Hepatocyte (in vitro differentiated cells): Measurements from ENCODE around the gene KIF1B. TPM values are rescaled to one million over a fixed set of nuclear protein-coding genes. Genes with fewer than 3 reads are reported as not detected.
"Not testable (repeated sequence)": the region's sequence is repeated elsewhere in the genome, so short reads cannot be mapped to it uniquely, and the experiment has no call there.

Experiments
- DNase-seq: peaks from one replicate; pipeline ENCODE4 v3.0.0-alpha.2; 2016; ENCODE audit warnings: low spot score
- H2AFZ ChIP-seq: fragments of 200-600 bp; sonication (generic); 2 replicates; pipeline ENCODE4 v1.6.0; 2016; ENCODE audit warnings: antibody characterized with exemption, mild to moderate bottlenecking
- H3K27ac ChIP-seq: fragments of 200-600 bp; sonication (generic); 2 replicates; pipeline ENCODE4 v1.5.1; 2016; ENCODE audit warnings: mild to moderate bottlenecking
- H3K27me3 ChIP-seq: fragments of 200-600 bp; sonication (generic); 2 replicates; pipeline ENCODE4 v1.6.1; 2016
- H3K36me3 ChIP-seq: fragments of 200-600 bp; sonication (generic); replicated peaks from 2 replicates; pipeline ENCODE4 v1.5.1; 2016; ENCODE audit warnings: low read depth; ENCODE audit not compliant: insufficient read depth
- H3K4me1 ChIP-seq: fragments of 200-600 bp; sonication (generic); 2 replicates; pipeline ENCODE4 v1.5.1; 2016; ENCODE audit warnings: mild to moderate bottlenecking, moderate library complexity; ENCODE audit not compliant: insufficient read depth
- H3K4me2 ChIP-seq: fragments of 200-600 bp; sonication (generic); 2 replicates; pipeline ENCODE4 v1.6.0; 2016
- H3K4me3 ChIP-seq: fragments of 200-600 bp; sonication (generic); 2 replicates; pipeline ENCODE4 v1.5.1; 2016; ENCODE audit warnings: mild to moderate bottlenecking
- H3K79me2 ChIP-seq: fragments of 200-600 bp; sonication (generic); 2 replicates; pipeline ENCODE4 v1.6.0; 2017; ENCODE audit warnings: mild to moderate bottlenecking
- H3K9me2 ChIP-seq: fragments of 200-600 bp; sonication (generic); replicated peaks from 2 replicates; pipeline ENCODE4 v1.6.0; 2017; ENCODE audit warnings: mild to moderate bottlenecking; ENCODE audit not compliant: insufficient read depth
- H3K9me3 ChIP-seq: fragments of 200-600 bp; sonication (generic); 2 replicates; pipeline ENCODE4 v1.5.1; 2016; ENCODE audit warnings: low read depth, mild to moderate bottlenecking
- H4K20me1 ChIP-seq: fragments of 200-600 bp; sonication (generic); 2 replicates; pipeline ENCODE4 v1.6.0; 2016; ENCODE audit warnings: mild to moderate bottlenecking; ENCODE audit not compliant: insufficient read depth, poor library complexity, severe bottlenecking
- EZH2 ChIP-seq: fragments of 200-600 bp; sonication (generic); IDR thresholded peaks from 2 replicates; pipeline ENCODE4 v1.6.1; 2016; ENCODE audit warnings: antibody characterized with exemption, mild to moderate bottlenecking, borderline replicate concordance
- EZH2phosphoT487 ChIP-seq: fragments of 200-600 bp; sonication (generic); IDR thresholded peaks from one replicate; pipeline ENCODE4 v1.6.1; 2018; ENCODE audit warnings: antibody characterized with exemption, mild to moderate bottlenecking, low read depth, moderate library complexity; ENCODE audit not compliant: unreplicated experiment, severe bottlenecking
- WGBS: methylation state at CpG from one replicate; pipeline ENCODE4 v1.1.6; 2016; ENCODE audit warnings: low lambda C conversion rate; ENCODE audit errors: missing lambda C conversion rate; 5-methylcytosine and 5-hydroxymethylcytosine counted together
- polyA plus RNA-seq: library from polyadenylated mRNA; unstranded; fragments of >200 nt; fragmentation: Nextera tagmentation; extraction: Ambion mirVana; gene quantifications from 2 replicates; pipeline ENCODE4 v1.2.1, GENCODE V29; 2016
- total RNA-seq: library from RNA; depleted of rRNA; stranded (reverse); fragments of >200 nt; gene quantifications from 2 replicates; pipeline ENCODE4 v1.2.3, GENCODE V29; 2014
- TF ChIP-seq, protein P1 (sequence below): fragments of 200-600 bp; sonication (generic); IDR thresholded peaks from 2 replicates; pipeline ENCODE4 v1.5.1; 2016; ENCODE audit warnings: antibody characterized with exemption, mild to moderate bottlenecking; ENCODE audit not compliant: poor library complexity

KIF1B gene
- total and polyA plus RNA-seq, 2 experiments from 2014 or later: 14.6 to 37.0 TPM

DNA sequence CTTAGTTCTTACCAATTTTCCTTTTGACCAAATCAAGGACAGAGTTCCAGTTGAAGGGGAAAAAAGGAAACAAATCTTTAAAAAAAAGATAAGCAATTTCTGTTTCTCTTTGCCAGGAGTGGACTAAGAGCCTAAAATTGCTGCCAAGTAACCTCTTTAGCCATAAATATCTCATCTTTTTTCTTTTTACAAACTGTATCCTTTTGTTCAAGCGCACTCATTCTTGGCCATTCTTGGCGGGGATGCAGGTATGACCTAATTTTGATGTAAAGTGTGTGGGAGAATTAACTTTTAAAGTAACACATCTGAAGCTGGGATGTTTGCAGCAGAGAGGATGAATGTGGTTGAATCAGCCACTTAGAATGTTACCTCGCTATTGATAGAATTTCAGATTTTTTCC lies 13.4 kb upstream of the KIF1B start:
- no peaks in the 10 kb centered on the region for H3K27me3 ChIP-seq
- DNase-seq: no peak
- no peak overlapping the region for H2AFZ ChIP-seq

DNA sequence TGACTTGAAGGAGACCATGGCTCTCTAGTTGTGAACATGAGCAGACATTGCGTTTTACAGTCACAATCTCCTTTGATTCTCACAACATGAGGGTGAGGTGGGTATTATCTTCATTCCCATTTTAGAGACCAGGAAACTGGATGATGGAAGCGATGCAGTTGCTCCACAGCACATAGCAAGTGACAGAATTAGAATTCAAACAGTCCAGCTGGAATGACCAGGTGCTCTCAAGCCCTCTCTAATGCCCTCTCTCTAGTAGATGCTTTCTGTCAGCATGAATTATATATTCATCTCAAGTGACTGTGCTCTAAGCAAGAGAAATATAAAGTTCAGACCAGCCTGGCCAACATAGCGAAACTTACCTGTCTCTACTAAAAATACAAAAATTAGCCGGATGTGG lies 9.8 kb upstream of the KIF1B start:
- H3K79me2 ChIP-seq: no peaks in the 10 kb centered on the region
- 97% methylated on average over 4 of the region's 4 CpGs for WGBS
- no peak overlapping the region for H3K4me2 ChIP-seq
- H3K27me3 ChIP-seq: no peaks in the 10 kb centered on the region
- DNase-seq: no peak
- H3K9me2 ChIP-seq: no peaks in the 10 kb centered on the region
- no peak for TF ChIP-seq EZH2phosphoT487
- TF ChIP-seq, protein P1, sequence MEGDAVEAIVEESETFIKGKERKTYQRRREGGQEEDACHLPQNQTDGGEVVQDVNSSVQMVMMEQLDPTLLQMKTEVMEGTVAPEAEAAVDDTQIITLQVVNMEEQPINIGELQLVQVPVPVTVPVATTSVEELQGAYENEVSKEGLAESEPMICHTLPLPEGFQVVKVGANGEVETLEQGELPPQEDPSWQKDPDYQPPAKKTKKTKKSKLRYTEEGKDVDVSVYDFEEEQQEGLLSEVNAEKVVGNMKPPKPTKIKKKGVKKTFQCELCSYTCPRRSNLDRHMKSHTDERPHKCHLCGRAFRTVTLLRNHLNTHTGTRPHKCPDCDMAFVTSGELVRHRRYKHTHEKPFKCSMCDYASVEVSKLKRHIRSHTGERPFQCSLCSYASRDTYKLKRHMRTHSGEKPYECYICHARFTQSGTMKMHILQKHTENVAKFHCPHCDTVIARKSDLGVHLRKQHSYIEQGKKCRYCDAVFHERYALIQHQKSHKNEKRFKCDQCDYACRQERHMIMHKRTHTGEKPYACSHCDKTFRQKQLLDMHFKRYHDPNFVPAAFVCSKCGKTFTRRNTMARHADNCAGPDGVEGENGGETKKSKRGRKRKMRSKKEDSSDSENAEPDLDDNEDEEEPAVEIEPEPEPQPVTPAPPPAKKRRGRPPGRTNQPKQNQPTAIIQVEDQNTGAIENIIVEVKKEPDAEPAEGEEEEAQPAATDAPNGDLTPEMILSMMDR: no peak
- no peak for TF ChIP-seq EZH2
- no peaks in the 10 kb centered on the region for H4K20me1 ChIP-seq
- H3K27ac ChIP-seq: no peak overlapping the region
- H3K9me3 ChIP-seq: no peaks in the 10 kb centered on the region
- H3K4me1 ChIP-seq: no peaks in the 10 kb centered on the region
- no peak overlapping the region for H3K4me3 ChIP-seq
- no peak overlapping the region for H2AFZ ChIP-seq
- no peaks in the 10 kb centered on the region for H3K36me3 ChIP-seq

More for the DNA sequence above, 13.4 kb upstream of the KIF1B start:
- H3K9me3 ChIP-seq: no peaks in the 10 kb centered on the region
- H3K4me3 ChIP-seq: no peak overlapping the region
- H3K4me1 ChIP-seq: no peaks in the 10 kb centered on the region
- H3K4me2 ChIP-seq: no peak overlapping the region
- H4K20me1 ChIP-seq: no peaks in the 10 kb centered on the region
- H3K27ac ChIP-seq: peak overlapping the region; percentile 14
- 82% methylated on average over 3 of the region's 3 CpGs for WGBS
- TF ChIP-seq, protein P1: no peak
- TF ChIP-seq EZH2phosphoT487: no peak
- TF ChIP-seq EZH2: no peak
- H3K79me2 ChIP-seq: no peaks in the 10 kb centered on the region
- no peaks in the 10 kb centered on the region for H3K36me3 ChIP-seq
- no peaks in the 10 kb centered on the region for H3K9me2 ChIP-seq

DNA sequence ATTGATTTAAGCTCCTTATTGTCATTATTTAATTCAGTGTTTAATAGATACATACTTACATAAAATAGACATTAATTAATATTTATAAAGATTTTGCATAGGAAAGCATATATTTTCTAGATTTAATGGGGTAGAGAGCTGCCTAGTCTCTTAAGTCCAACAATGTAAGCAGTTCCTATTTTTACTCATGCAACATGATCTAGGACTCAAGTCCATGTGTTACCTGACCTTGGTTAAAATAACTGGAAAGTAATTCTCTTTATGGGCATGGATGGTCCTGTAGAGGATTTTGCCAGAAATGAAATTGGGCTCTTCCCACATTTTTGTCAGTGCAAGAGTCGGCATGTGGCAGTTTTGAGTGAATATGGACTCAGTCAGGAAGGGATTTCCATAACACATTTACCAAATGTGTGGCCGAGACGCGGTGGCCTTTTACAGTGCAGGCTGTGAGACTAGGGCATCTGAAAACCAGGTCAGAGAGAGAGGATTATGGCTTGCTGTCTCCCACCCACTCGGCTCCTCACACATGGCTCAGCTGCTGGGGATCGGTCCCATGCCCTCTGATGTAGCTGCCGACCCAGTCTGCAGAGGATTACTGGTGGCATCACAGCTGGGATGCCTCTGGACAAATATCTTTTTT lies 6.2 kb upstream of the KIF1B start:
- H3K4me1 ChIP-seq: no peaks in the 10 kb centered on the region
- DNase-seq: no peak
- no peak overlapping the region for H2AFZ ChIP-seq
- no peaks in the 10 kb centered on the region for H3K79me2 ChIP-seq
- no peak for TF ChIP-seq EZH2
- no peak for TF ChIP-seq EZH2phosphoT487
- TF ChIP-seq, protein P1: no peak
- no peaks in the 10 kb centered on the region for H3K9me3 ChIP-seq
- no peaks in the 10 kb centered on the region for H3K36me3 ChIP-seq
- H3K27ac ChIP-seq: no peak overlapping the region
- H4K20me1 ChIP-seq: no peaks in the 10 kb centered on the region
- no peaks in the 10 kb centered on the region for H3K27me3 ChIP-seq
- no peak overlapping the region for H3K4me3 ChIP-seq
- H3K9me2 ChIP-seq: no peaks in the 10 kb centered on the region
- H3K4me2 ChIP-seq: no peak overlapping the region
- WGBS: 72% methylated on average over 7 of the region's 7 CpGs

DNA sequence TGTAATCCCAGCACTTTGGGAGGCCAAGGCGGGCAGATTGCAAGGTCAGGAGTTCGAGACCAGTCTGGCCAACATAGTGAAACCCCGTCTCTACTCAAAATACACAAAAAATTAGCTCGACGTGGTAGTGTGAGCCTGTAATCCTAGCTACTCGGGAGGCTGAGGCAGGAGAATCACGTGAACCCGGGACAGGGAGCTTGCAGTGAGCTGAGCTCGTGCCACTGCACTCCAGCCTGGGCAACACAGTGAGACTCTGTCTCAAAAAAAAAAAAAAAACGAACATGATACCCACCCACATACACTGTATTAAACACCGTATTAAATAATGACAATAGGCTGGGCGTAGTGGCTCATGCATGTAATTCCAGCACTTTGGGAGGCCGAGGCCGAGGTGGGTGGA lies 5.2 kb upstream of the KIF1B start:
- not testable (repeated sequence) for H2AFZ ChIP-seq, H3K79me2 ChIP-seq, H3K27me3 ChIP-seq, DNase-seq, H3K4me3 ChIP-seq, H3K4me2 ChIP-seq, H3K4me1 ChIP-seq, H3K27ac ChIP-seq, H3K36me3 ChIP-seq, H3K9me2 ChIP-seq, H3K9me3 ChIP-seq, H4K20me1 ChIP-seq
- WGBS: 93% methylated on average over 12 of the region's 14 CpGs
